Ovary (tissue), 3 donors: ENCODE results near the gene MYO3A.

Experiments used
- EP300 ChIP-seq: sonication (generic); formaldehyde crosslinking; IDR thresholded peaks from one replicate; pipeline ENCODE4 v1.6.1; 2017; ENCODE audit warnings: antibody characterized with exemption
- TF ChIP-seq, protein P1 (sequence below), 3 donors: fragments of 450-650 bp in 2 of 3; fragments of 200-600 bp in 1 of 3; IDR thresholded peaks; one replicate each; pipeline versions ENCODE4 v1.5.1 to v1.8.0; 2016 to 2022; ENCODE audit warnings: antibody characterized with exemption in 3 of 3, mild to moderate bottlenecking in 1 of 3
- donor health status: DM: no; HTN: no; CAD: no.

- TF ChIP-seq, protein P1, sequence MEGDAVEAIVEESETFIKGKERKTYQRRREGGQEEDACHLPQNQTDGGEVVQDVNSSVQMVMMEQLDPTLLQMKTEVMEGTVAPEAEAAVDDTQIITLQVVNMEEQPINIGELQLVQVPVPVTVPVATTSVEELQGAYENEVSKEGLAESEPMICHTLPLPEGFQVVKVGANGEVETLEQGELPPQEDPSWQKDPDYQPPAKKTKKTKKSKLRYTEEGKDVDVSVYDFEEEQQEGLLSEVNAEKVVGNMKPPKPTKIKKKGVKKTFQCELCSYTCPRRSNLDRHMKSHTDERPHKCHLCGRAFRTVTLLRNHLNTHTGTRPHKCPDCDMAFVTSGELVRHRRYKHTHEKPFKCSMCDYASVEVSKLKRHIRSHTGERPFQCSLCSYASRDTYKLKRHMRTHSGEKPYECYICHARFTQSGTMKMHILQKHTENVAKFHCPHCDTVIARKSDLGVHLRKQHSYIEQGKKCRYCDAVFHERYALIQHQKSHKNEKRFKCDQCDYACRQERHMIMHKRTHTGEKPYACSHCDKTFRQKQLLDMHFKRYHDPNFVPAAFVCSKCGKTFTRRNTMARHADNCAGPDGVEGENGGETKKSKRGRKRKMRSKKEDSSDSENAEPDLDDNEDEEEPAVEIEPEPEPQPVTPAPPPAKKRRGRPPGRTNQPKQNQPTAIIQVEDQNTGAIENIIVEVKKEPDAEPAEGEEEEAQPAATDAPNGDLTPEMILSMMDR (IDR thresholded peaks at IDR 0.05) = no peak
- no peak for TF ChIP-seq EP300
These were observed 66.9 kb downstream of the MYO3A start for GRCh38 chr10:26000971-26001370.
